HG02852 (cell line): ENCODE measurements around the gene PIM3.

Experiments used
- ATAC-seq: cut with Tn5 transposase; IDR thresholded peaks from one replicate; pipeline ENCODE4 v1.9.1; 2021; ENCODE audit warnings: mild to moderate bottlenecking, moderate library complexity; ENCODE audit not compliant: unreplicated experiment

Gene PIM3

GRCh38 chr22:49960159-49961004 is at the start of gene PIM3:
Gene PIM3, plus strand, starts transcription at chr22:49960772. Its CDS starts 176 bp downstream, at chr22:49960948.
- ATAC-seq = peak; percentile 60

- no peak for ATAC-seq
Observed at GRCh38 chr22:49911881-49912625, 48.5 kb upstream of the PIM3 start.

- ATAC-seq = no peak
Observed at GRCh38 chr22:49913026-49913425, 47.5 kb upstream of the PIM3 start.

GRCh38 chr22:49913446-49913845 is 47.1 kb upstream of the PIM3 start:
- ATAC-seq = no peak

GRCh38 chr22:49914256-49914655 is 46.3 kb upstream of the PIM3 start:
- ATAC-seq = no peak

- no peak for ATAC-seq
Observed at GRCh38 chr22:49915610-49916009, 45.0 kb upstream of the PIM3 start.

GRCh38 chr22:49916831-49917230 is 43.7 kb upstream of the PIM3 start:
- no peak for ATAC-seq

GRCh38 chr22:49917974-49918910 is 42.3 kb upstream of the PIM3 start, which contains the start of the genes ALG12 and CRELD2:
Gene ALG12, minus strand, starts transcription at chr22:49918438. Its CDS starts 4,673 bp downstream, at chr22:49913765.
Gene CRELD2, plus strand, starts transcription at chr22:49918634. Its CDS starts 136 bp downstream, at chr22:49918770.
- ATAC-seq = peak; percentile 85

- ATAC-seq = no peak
Observed at GRCh38 chr22:49918911-49919881, 41.4 kb upstream of the PIM3 start.

GRCh38 chr22:49920859-49921258 is 39.7 kb upstream of the PIM3 start:
- no peak for ATAC-seq

GRCh38 chr22:49921508-49922278 is 38.9 kb upstream of the PIM3 start:
- no peak for ATAC-seq

- no peak for ATAC-seq
Observed at GRCh38 chr22:49922484-49922883, 38.1 kb upstream of the PIM3 start.

- ATAC-seq = no peak
Observed at GRCh38 chr22:49922926-49923325, 37.6 kb upstream of the PIM3 start.

- ATAC-seq = no peak
Observed at GRCh38 chr22:49923445-49923844, 37.1 kb upstream of the PIM3 start.

- no peak for ATAC-seq
Observed at GRCh38 chr22:49924113-49924833, 36.3 kb upstream of the PIM3 start.

GRCh38 chr22:49925525-49926128 is 34.9 kb upstream of the PIM3 start:
- no peak for ATAC-seq

- no peak for ATAC-seq
Observed at GRCh38 chr22:49926916-49927315, 33.7 kb upstream of the PIM3 start.
